GM18907 (cell line): ENCODE results near the gene LAMP5.

ENCODE experiments used
- ATAC-seq: cut with Tn5 transposase; IDR thresholded peaks from one replicate; pipeline ENCODE4 v1.9.1; 2021; ENCODE audit warnings: mild to moderate bottlenecking, moderate library complexity; ENCODE audit not compliant: unreplicated experiment

Gene LAMP5

DNA sequence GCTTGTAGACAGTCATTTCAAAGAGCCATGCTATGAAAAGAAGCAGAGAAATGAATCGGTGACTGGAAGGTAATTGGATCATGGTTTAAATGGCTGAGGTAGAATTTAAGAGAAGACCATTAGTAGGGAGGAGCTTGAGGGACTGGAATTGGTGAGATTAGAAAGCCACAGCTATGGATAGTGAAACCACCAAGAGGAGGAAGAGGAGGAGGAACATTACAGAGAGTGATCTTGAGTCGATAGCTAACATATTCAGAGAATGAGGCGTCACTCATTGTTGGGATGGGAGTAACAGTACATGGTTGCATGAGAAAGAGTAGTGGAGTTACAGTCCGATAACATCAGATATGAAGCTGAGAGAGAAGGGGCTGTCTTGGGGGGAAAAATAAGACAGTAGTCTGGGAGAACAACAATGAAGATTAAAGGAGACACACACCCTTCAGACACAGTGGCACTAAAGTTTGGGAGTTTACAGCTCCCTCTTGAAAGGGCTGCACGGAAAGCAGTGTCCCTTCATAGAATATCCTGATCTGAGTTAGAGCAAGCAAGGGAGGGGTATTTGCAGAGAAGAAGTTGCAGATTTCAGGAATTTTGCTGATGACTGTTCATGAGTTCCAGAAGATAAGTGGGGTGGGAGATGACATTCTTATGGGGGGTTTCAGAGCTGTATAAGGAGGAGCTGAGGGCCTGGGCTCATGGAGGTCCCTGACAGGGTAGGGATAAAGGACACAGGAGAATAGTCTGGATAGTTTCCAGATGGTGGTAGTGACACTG is 15.1 kb upstream of the LAMP5 start:
- no peak for ATAC-seq

DNA sequence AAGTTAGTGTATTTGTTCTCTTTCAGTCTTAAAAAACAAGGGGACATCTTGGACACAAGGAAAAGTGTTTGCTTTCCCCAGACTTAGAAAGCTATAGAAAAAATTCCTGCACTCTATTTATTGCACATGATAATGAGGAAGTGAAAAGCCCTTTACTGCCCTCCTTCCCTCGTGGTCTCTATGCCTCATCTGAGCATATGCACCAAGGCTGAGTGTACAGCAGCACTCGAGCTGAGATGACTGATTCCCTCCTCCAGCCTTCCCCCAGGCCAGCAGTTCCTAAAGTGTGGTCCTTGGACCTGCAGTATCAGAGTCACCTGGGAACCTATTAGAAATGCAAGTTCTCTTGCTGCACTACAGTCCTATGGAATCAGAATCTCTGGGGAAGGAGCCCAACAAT is 14.3 kb upstream of the LAMP5 start:
- peak; percentile 44 for ATAC-seq

DNA sequence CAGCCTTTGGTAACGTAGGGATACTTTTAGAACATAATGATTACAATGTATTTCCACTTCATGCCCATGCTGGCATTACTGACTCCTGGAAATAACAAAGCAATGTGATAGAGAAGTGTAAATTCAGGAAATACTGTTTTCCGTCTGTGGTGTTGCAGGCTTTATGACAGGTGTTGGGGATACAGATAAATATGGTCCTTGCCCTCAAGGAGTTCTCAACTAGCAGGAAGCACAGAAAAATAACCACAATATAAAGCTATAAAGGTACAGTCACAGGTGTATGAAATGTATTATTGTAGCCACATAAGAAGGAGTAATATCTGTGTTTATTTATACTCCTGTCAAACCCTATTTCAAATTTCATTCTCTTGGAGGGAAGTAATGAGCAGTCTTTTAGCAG is 12.9 kb upstream of the LAMP5 start:
- ATAC-seq: no peak

DNA sequence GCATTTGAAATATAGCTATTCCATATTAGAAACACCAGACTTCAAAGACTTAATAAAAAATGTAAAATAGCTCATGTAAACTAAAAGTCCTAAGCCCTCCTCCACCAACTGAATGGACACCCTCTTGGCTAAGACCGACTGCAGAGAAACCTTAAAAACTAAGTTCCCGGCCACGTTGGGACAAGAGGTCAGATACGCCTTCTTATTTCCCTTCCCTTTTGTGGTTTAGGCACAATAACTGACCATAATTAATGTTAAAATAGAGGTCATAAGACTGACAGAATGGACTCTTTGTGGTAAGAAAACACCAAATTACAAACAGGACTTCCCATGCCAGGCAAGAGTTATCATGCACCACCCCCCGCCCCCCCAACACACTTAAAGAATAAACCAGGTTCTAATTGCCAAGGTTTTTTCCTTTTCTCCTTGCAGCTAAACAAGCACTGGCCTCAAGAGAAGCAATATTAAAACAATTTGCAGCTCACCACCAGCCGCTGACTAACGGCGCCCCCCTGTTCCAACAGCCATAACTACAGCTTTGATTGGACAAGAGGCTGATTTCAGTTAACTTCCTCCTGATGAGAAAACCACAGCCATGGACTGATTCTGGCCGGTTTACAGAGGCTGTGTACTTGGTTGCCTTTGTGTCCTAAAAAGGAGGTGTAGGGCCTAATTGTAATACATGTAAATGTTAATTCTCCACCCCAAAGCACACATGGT is 10.7 kb upstream of the LAMP5 start:
- no peak for ATAC-seq

DNA sequence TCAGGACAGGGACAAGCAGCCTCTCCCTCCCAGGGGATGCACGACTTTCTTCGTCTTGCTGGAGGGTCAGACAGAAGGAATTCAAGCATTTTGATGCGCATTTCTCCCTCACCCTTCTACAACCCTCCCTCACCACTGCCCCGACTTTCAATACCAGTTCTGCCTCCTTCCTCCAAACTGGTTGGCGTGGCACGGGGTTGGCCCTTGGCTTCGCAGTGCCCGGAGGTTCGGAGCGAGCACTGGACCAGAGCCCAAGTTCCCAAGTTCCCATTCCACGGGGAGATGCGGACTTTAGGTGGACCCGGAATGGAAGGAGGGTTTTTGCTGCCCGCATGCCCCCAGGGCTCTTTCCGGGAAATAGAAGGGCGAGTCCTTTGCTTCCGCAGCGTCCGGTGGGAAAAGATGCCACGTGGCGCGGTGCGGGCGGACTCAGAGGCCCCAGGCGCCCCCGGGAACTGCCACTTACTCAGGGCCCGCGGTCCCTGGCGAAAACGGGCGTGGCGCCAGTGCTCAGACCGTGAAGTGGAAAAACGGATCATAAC is 8.0 kb upstream of the LAMP5 start:
- ATAC-seq: no peak

DNA sequence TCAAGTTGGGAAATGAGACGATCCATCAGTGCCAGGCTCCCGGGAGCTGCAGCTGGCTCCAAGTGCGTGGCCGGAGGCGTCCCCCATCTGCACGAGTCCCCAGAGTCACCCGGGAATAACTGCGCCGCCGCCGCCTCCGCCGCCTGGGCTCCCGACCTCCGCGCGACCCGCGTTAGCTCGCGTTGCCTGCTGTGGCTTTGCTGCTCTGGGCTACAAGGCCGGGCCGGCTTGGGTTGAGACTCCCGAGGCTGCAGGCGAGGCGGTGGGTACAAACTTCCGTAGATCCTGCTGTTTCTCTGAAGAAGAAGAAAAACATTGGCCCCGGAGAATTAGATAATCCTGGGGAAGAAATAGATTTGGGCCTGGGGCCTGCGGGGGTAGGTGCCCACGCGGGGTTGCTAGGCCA is 7.4 kb upstream of the LAMP5 start:
- no peak for ATAC-seq

DNA sequence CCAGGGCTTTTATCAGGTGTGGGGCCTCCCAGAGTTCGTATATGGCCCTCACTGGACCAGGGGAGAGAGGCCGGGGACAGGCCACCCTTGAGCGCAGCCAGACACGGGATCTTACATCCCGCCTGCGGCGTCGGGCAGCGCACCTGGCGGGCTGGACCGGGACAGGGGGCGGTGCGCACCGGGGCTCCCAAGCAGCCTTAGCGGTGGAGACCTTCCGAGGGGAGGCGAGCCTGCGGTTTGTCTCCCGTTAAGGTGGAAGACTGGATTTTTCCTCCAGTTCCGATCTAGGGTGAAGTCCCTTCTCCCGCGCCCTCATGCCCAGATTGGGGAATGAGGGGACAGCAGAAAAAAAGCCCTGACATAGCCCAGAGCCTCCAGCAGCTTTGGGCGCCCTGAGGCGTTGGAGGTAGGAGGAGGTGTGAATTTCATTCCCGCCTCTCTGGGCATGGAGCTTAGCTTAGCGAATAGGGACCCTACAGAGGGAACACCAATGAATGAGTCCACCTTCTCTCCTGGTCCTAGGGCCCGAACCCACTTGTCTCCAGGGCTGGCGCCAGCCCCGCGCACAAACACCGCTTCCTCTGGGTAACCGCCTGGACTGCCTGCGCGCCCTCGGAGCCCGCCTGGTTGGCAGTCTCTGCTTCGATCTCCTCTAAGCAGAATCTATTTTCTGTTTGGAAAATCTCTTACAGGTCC is 6.7 kb upstream of the LAMP5 start:
- no peak for ATAC-seq

DNA sequence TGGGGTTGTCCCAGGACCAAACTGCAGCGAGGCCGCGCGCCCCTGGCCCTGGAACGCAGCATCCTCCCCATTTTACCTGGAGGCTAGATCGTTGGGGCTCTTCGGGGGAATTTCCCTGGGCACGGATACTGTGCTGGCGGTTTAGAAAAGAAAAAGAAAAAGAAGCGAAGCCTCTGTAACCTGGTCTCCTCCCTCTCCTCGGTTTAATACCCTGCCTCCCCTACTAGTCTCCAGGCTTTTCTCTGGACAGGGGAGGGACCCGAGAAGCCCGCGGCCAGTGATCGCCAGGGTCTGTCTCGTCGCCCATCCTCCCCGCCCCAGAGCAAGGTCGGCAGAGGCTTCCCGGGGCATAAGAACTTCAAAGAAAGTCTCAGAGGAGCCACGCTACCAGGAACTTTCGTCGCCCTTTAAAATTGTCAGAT is 6.1 kb upstream of the LAMP5 start:
- no peak for ATAC-seq

DNA sequence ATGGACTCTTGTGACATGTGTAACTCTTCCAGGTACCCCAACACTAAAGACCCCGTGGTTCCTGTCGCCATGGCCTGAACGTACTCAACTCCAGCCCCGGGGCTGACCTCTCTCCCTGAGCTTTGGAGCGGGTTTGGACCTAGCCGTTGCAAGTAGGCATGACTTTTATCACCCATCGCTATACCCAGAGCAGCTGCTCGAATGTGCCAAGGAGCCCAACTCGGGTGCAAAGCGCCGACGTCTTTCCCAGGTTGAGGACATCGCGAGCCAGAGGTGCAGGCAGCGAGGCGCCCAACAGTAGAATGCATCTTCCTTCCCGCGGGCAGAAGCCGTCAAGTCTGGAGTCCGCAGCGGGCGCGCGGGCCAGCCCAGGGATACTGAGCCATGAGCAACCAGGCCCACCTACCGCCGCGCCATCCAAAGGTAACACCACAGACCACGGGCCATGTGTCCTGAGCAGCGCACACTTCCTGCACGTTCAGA is 5.7 kb upstream of the LAMP5 start:
- ATAC-seq: no peak

DNA sequence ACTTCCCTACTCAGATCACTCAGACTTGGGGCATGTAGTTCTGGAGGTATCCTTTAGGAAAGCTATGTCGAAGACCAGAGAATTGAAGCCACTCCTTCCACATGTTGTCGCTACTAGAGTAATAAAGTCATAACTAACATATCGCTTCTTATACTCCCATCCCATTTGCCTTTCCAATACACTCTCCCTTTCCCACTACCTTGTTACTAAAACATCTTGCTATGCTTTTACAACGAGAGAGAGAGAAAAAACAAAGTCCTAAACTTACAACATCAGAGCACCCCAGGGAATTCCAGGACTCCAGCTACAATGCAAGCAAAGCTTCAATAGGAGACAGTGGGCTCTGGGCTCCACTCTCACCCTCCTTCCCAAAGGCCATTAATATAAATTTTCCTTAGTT is 5.1 kb upstream of the LAMP5 start:
- no peak for ATAC-seq

DNA sequence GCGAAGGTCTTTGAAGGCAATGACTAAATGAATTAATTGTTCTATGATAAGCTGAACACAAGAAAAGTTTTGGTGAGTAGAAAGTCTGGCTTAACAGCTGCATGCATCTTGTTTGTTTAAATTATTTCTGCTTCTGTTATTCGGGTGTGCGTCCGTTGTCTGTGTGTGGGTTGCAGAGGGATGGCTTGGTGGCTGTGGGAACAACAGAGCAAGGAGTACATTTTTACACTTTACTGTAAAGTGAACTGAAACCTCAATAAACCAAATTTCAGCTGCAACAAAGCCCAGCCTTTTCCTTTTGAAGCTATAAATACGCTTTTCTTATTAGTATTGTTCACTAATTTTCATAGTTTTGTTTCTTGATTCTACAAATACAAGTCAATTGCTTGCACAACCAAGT is 3.5 kb upstream of the LAMP5 start:
- peak; percentile 47 for ATAC-seq

DNA sequence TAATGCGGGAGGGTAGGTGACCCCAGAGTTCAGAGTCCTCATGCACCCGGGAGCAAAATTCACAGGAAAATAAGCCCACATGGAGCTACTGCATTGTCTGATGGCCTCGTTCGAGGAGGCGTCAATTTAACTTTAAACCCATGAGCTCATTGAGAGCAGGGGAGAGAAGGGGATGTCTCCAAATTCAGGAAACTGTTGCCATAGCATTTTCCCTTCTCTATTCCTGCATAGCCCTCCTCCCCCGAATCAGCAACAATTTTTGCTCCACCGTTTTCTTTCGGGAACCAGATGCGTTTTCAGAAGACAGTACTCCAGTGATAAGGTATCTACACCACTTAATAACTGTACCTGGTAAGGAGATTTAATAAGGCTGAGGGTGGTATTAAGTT is 324 bp upstream of the LAMP5 start:
- ATAC-seq: no peak

DNA sequence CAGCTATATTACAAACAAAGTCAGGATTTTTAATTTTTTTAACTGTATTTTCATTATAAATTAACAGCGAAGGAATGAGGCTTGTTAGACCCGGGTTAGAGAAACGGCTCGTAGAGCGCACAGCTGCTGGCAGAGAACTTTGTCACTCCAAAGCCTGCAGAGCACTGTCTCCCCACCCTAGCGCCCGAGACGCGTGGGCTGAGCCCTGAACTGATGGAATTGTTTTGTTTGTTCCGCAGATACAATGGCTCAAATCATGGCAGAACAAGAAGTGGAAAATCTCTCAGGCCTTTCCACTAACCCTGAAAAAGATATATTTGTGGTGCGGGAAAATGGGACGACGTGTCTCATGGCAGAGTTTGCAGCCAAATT is 810 bp downstream of the LAMP5 start:
- no peak for ATAC-seq

DNA sequence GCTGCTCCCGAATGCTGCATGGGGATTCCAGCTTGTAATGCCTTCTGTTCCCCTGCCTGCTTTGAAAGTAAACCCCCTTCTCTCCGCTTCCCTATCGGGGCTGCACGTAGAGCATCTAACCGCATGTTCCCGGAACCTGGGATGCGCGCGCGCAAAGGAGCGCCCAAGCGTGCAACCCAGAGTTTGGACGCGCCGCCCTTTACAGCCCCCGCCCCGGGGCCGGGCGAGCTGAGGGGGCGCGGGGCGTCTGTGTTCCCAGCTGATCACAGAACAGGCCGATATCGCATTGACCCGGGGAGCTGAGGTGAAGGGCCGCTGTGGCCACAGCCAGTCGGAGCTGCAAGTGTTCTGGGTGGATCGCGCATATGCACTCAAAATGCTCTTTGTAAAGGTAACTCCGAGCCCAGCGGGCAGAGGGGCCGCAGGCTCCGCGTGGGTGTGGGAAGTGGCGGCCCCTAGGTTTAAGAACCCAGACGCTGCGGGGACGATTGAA is 1.4 kb downstream of the LAMP5 start:
- no peak for ATAC-seq

DNA sequence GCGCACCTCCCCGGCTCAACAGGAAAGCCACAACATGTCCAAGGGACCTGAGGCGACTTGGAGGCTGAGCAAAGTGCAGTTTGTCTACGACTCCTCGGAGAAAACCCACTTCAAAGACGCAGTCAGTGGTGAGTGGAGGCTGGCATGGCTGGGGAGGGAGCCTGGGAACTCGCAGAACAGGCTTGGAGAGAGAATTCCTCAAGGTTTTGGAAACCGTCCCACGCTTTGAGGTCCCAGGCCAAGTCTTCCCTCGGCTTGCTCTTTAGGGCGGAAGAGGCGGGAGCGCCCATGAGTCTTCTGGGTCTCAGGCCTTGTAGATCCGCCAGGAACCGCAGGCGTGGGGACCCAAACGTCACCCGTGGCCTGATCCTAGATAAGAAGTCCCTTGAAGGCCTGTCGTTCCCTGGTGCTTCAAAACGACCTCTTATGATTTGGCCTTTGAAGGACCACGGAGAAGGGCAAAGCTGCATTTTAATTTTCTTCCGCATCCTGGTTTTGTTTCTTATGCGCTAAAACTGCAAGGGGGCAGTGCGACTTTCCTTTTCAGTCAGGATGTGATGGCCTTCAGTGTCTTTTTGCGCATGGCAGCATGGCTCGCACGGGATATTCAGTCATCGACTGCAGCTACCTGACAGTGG is 2.0 kb downstream of the LAMP5 start:
- no peak for ATAC-seq

DNA sequence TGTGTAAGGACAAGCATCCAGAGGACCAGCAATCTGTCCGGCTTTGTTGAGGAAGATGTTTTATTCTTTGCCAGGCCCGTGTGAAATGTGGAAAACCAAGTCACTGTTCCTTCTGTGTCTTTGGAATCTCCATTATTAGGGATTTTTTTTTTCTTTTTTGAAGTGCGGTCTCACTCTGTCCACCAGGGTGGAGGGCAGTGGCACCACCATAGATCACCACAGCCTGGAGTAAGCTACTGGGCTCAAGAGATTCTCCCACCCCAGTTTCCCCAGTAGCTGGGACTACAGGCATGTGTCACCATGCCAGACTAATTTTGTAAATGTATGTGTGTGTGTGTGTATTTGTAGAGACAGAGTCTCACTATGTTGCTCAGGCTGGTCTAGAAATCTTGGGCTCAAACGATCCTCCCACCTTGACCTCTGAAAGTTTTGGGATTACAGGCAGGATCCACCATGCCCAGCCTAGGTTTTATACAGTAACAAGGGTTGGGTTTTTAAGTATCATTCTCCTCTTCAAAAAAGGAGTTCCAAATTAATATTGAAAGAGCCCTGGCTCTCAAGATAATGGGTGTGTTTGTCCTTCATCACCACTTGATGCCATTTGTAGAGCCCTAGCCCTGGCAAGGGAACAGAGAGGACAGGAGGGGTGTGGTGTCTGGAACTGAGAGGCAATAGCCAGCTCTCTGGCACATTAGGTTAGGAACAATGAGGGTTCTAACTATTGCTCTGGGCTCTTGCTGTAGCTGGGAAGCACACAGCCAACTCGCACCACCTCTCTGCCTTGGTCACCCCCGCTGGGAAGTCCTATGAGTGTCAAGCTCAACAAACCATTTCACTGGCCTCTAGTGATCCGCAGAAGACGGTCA is 3.1 kb downstream of the LAMP5 start:
- ATAC-seq: no peak

DNA sequence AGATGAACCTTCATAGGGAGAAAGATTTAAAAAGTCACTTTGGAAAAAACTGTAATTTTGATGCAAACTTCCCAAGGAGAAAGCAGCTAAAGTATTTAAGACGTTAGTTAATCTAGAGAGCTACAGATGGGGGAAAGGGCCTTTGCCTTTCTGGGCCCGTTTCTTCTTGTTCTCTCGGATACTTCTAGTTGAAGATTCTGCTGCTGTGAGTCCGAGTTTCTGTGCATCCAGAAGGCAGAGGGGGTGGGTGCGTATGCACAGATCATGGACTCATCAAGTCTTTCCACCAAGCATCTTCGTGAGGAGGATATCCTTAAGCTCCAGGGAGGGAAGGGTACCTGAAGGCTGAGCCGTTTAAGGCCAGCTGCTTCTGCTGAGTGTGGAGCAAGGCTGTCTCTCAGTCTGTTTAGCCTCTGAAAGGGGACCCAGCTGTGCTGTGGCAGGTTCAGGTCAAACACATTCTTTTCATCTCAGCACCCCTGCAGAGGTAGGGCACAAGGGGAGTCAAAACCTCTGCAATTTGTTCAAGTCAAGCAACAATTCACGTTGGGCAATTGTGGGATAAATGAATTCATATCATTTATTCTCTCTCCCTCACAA is 4.3 kb downstream of the LAMP5 start:
- no peak for ATAC-seq

DNA sequence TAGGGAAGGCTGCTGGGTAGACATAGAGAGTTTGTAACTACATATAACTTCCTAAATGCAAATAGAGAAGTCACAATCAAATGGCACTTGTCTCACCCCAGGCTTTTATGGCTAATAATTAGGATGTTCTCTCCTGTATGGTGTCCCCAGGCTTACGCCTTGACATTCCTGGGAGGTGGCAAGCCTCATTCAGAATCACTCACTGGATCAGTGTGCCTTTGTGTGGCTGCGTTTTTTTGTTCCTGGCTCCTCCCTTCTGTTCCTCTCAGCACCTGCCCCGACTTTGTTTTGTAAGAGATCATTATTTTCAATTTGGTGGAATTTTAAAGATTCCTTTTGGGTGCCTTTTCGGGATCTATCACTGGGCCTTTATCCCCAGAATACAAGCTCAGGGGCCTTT is 5.7 kb downstream of the LAMP5 start:
- ATAC-seq: no peak

DNA sequence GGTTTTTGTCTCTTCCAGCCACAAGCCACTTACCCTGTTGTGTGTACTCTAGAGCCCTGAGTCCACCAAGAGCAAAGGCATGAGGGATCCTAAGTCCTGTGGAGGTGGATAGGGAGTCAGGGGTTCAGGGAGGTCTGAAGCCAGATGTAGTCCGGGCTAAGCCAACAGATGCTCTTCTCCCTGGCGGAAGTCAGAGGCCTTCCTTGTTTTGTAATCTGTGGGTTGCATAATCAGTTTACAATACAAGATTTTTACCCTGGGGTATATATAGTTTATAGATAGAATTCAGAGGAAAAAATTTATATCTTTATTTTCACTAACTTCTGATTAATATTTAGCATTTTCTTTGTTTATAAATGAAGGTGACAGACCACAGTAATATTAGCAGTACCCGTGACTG is 9.2 kb downstream of the LAMP5 start:
- no peak for ATAC-seq

DNA sequence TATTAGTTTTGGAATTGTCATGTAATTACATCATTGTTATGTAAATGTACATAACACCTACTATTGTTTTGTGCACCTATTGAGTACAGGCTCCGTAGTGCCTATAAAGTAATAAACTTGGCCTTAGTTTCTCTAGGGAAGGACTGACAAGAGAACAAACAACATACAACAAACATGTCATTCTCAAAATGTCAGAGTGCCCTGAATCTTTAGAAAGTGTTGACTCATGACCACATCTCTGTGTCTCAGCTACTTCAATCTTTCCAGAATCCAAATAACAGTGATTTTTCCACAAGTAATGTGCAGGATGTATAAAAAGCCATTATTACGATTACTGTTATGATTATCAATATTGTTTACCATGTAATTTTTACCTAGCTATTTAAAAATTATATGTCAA is 17.2 kb downstream of the LAMP5 start:
- ATAC-seq: no peak
